HCT116 (cell line): Measurements from ENCODE around the gene CBX8. TPM values are rescaled to one million over a fixed set of nuclear protein-coding genes. Genes with fewer than 3 reads are reported as not detected.

Experiments
- ATAC-seq: fragments of 200-7000 bp; cut with Tn5 transposase; 2 replicates; pipeline ENCODE4 v1.9.1; 2020; ENCODE audit warnings: mild to moderate bottlenecking, moderate library complexity
- BruUV-seq: library from RNA; stranded (reverse); fragments of 400-500 nt; replicated peaks from 2 replicates; lab custom pipeline; 2021; lab: Mats Ljungman, UMichigan
- CTCF ChIA-PET: fragments of 300-600 bp; sonication (Branson Sonifier 250); formaldehyde crosslinking; loops from one replicate; lab custom pipeline; 2021; ENCODE audit warnings: antibody characterized with exemption; lab: Charles Lee
- POLR2A ChIA-PET: fragments of 300-600, 350-600 bp; sonication (Branson Sonifier 250); formaldehyde crosslinking; loops from one replicate; lab custom pipeline; 2021; ENCODE audit warnings: antibody characterized with exemption; lab: Charles Lee
- RAD21 ChIA-PET, 2 experiments: fragments of 300-600 bp; sonication (Branson Sonifier 250); formaldehyde crosslinking; loops; one replicate each; lab custom pipeline; 2023; ENCODE audit warnings: low total read pairs in 2 of 2; ENCODE audit not compliant: uncharacterized antibody in 2 of 2, unreplicated experiment in 2 of 2, low non-redundant PET in 1 of 2; lab: Charles Lee
- DNase-seq: peaks from one replicate; pipeline ENCODE4 v3.0.0-alpha.2; 2010; ENCODE audit warnings: low read depth, low spot score
- H2AFZ ChIP-seq: fragments of 200-600 bp; shearing (Covaris generic), sonication (generic); 2 replicates; pipeline ENCODE4 v1.6.1; 2017; ENCODE audit warnings: low read depth, mixed run types, mixed read lengths, antibody characterized with exemption, low read length; ENCODE audit not compliant: poor library complexity, severe bottlenecking
- H3K27ac ChIP-seq: 2 replicates; pipeline ENCODE4 v1.5.1; 2012; ENCODE audit warnings: low read depth, low read length
- H3K27me3 ChIP-seq: fragments of 200-600 bp; sonication (generic); 2 replicates; pipeline ENCODE4 v1.6.1; 2016; ENCODE audit warnings: mixed run types, low read length, mixed read lengths; ENCODE audit not compliant: insufficient read depth
- H3K36me3 ChIP-seq, 2 experiments: fragments of 200-500 bp in 1 of 2; fragments of 200-600 bp in 1 of 2; sonication (Bioruptor generic) in 1 of 2; sonication (generic) in 1 of 2; 2 replicates each; pipeline versions ENCODE4 v1.5.1 to v1.6.1; 2014 to 2016; ENCODE audit warnings: low read length in 2 of 2, inconsistent platforms in 1 of 2, mixed read lengths in 1 of 2, mixed run types in 1 of 2; ENCODE audit not compliant: insufficient read depth in 2 of 2, control insufficient read depth in 1 of 2
- H3K4me1 ChIP-seq, 2 experiments: fragments of 200-600 bp in 1 of 2; sonication (generic) in 1 of 2; 2 replicates each; pipeline versions ENCODE4 v1.5.1 to v1.6.1; 2012 to 2017; ENCODE audit warnings: low read length in 2 of 2, inconsistent platforms in 1 of 2, mild to moderate bottlenecking in 1 of 2, mixed read lengths in 1 of 2, mixed run types in 1 of 2, moderate library complexity in 1 of 2; ENCODE audit not compliant: insufficient read depth in 2 of 2, control insufficient read depth in 1 of 2
- H3K4me2 ChIP-seq: fragments of 200-600 bp; sonication (generic); 2 replicates; pipeline ENCODE4 v1.6.1; 2017; ENCODE audit warnings: mixed run types, low read length, mixed read lengths
- H3K4me3 ChIP-seq, 2 experiments: fragments of 200-600 bp in 1 of 2; sonication (generic) in 1 of 2; replicated peaks in 1 of 2; 2 replicates each; pipeline ENCODE4 v1.5.1; 2011 to 2016; ENCODE audit warnings: low read length in 2 of 2, control low read depth in 1 of 2, low read depth in 1 of 2, mild to moderate bottlenecking in 1 of 2, mixed read lengths in 1 of 2, mixed run types in 1 of 2
- H3K79me2 ChIP-seq: fragments of 200-600 bp; sonication (generic); 2 replicates; pipeline ENCODE4 v1.6.1; 2017; ENCODE audit warnings: mild to moderate bottlenecking, mixed run types, low read length, moderate library complexity, mixed read lengths; ENCODE audit not compliant: insufficient read depth
- H3K9ac ChIP-seq: fragments of 200-600 bp; sonication (generic); 2 replicates; pipeline ENCODE4 v1.6.1; 2016; ENCODE audit warnings: low read length, mixed read lengths
- H3K9me2 ChIP-seq: fragments of 200-600 bp; sonication (generic), shearing (Covaris generic); 2 replicates; pipeline ENCODE4 v1.6.1; 2017; ENCODE audit warnings: mixed run types, mild to moderate bottlenecking, moderate library complexity; ENCODE audit not compliant: insufficient read depth
- H3K9me3 ChIP-seq, 2 experiments: fragments of 200-500 bp in 1 of 2; fragments of 200-600 bp in 1 of 2; sonication (Bioruptor generic) in 1 of 2; sonication (generic) in 1 of 2; 2 replicates each; pipeline ENCODE4 v1.6.1; 2014 to 2017; ENCODE audit warnings: low read length in 2 of 2, mixed read lengths in 2 of 2, inconsistent platforms in 1 of 2, low read depth in 1 of 2, mild to moderate bottlenecking in 1 of 2, mixed run types in 1 of 2, moderate library complexity in 1 of 2; ENCODE audit not compliant: control insufficient read depth in 1 of 2, insufficient read depth in 1 of 2
- H4K20me1 ChIP-seq: fragments of 200-600 bp; sonication (generic), shearing (Covaris generic); 2 replicates; pipeline ENCODE4 v1.6.1; 2017; ENCODE audit warnings: mixed run types, mild to moderate bottlenecking, moderate library complexity; ENCODE audit not compliant: insufficient read depth
- CEBPB ChIP-seq: IDR thresholded peaks from 2 replicates; pipeline ENCODE4 v1.6.1; 2012; ENCODE audit warnings: low read depth
- EGR1 ChIP-seq: IDR thresholded peaks from 2 replicates; pipeline ENCODE4 v1.6.1; 2012; ENCODE audit warnings: low read depth
- EZH2 ChIP-seq: fragments of 200-600 bp; sonication (generic); IDR thresholded peaks from 2 replicates; pipeline ENCODE4 v1.6.1; 2017; ENCODE audit warnings: antibody characterized with exemption, mixed run types
- POLR2A ChIP-seq: IDR thresholded peaks from 2 replicates; pipeline ENCODE4 v1.7.0; 2011; ENCODE audit warnings: borderline replicate concordance; ENCODE audit not compliant: insufficient read depth, insufficient read length; ENCODE audit errors: extremely low read depth
- POLR2AphosphoS5 ChIP-seq: IDR thresholded peaks from 2 replicates; pipeline ENCODE4 v1.6.1; 2011; ENCODE audit warnings: mild to moderate bottlenecking, low read depth, low read length, moderate library complexity
- RAD21 ChIP-seq: IDR thresholded peaks from 2 replicates; pipeline ENCODE4 v1.6.1; 2012; ENCODE audit warnings: low read depth, mild to moderate bottlenecking
- SP1 ChIP-seq: IDR thresholded peaks from 2 replicates; pipeline ENCODE4 v1.6.1; 2012; ENCODE audit warnings: low read depth
- SRF ChIP-seq: IDR thresholded peaks from 2 replicates; pipeline ENCODE4 v1.6.1; 2012; ENCODE audit warnings: low read depth
- YY1 ChIP-seq: IDR thresholded peaks from 2 replicates; pipeline ENCODE4 v1.6.1; 2011; ENCODE audit warnings: low read length, low read depth, moderate library complexity, mild to moderate bottlenecking; ENCODE audit not compliant: insufficient replicate concordance; ENCODE audit errors: extremely low read depth
- ZNF274 ChIP-seq: fragments of 200-500 bp; sonication (Bioruptor generic); IDR thresholded peaks from 2 replicates; pipeline ENCODE4 v1.6.1; 2014; ENCODE audit warnings: mild to moderate bottlenecking, low read depth, low read length, inconsistent platforms
- intact Hi-C: fragments of 100-400 bp; cut with micrococcal nuclease; formaldehyde crosslinking; loops from 2 replicates; pipeline ENCODE4 v1.10.0; 2022
- total RNA-seq: library from RNA; stranded (reverse); gene quantifications from one replicate; pipeline ENCODE4 v1.2.1, GENCODE V29; 2021; ENCODE audit not compliant: unreplicated experiment
- TF ChIP-seq, protein P1 (sequence below), 3 experiments: fragments of 200-600 bp in 1 of 3; sonication (generic) in 1 of 3; IDR thresholded peaks in 2 of 3; conservative IDR thresholded peaks in 1 of 3; 2 replicates each; pipeline ENCODE4 v1.5.1; 2012 to 2017; ENCODE audit warnings: low read depth in 2 of 3, low read length in 2 of 3, antibody characterized with exemption in 1 of 3, borderline replicate concordance in 1 of 3, control low read depth in 1 of 3, mild to moderate bottlenecking in 1 of 3, mixed read lengths in 1 of 3, mixed run types in 1 of 3, moderate library complexity in 1 of 3; ENCODE audit not compliant: insufficient read depth in 1 of 3
- TF ChIP-seq, protein P2 (sequence below): IDR thresholded peaks from 2 replicates; pipeline ENCODE4 v1.6.1; 2012

Gene CBX8
- total RNA-seq, 1 experiment from 2014 or later = 29.0 TPM

DNA sequence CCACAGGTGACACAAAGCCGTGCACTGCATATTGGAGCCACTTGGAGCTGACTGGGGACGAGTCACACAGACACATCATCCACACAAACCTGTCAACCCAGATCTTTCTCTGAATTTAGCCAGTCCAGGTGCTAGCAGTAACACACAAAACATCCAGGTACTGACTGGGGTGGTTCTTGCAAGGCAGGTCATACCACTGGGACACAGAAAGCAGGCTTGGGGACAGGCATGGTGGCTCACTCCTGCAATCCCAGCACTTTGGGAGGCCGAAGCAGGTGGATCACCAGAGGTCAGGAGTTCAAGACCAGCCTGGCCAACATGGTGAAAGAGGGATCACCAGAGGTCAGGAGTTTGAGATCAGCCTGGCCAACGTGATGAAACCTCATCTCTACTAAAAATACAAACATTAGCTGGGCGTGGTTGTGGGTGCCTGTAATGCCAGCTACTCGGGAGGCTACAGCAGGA is 51.2 kb downstream of the CBX8 start:
- Histone ChIP-seq H3K4me1 (peaks cover 11 to 38% of the 10 kb centered on the region in 2 experiments; a peak in 3 of 4 replicates), H3K4me3 (no peak overlapping the region), H3K36me3 (no peaks in the 10 kb centered on the region), H3K9me2 (no peaks in the 10 kb centered on the region), H3K27ac (no peak overlapping the region), H3K9me3 (no peaks in the 10 kb centered on the region), H3K9ac (no peak overlapping the region), H3K79me2 (no peaks in the 10 kb centered on the region), H4K20me1 (no peaks in the 10 kb centered on the region), H3K27me3 (0 out of 2 replicates have a peak, but pooled peaks cover 1% of the 10 kb centered on the region), H3K4me2 (peak overlapping the region; percentile 30)
- DNase-seq = peak; percentile 18
- CTCF ChIA-PET = interaction anchor here (0.6 to 3.5 kb wide), 36 partner anchors 13 to 1045 kb away, joined by 3 to 14 read pairs (median 4); partner anchors contain the start of genes CBX4, CBX8 and GAA
- POLR2A ChIA-PET = interaction anchor here (0.7 kb wide), 1 partner anchor 13 kb away, joined by 3 read pairs; no protein-coding TSS in a partner anchor
- RAD21 ChIA-PET = interaction anchor here (0.7 to 1.2 kb wide), 5 partner anchors 22 to 192 kb away, joined by 5 to 6 read pairs (median 5); no protein-coding TSS in a partner anchor
- TF ChIP-seq, protein P1, sequence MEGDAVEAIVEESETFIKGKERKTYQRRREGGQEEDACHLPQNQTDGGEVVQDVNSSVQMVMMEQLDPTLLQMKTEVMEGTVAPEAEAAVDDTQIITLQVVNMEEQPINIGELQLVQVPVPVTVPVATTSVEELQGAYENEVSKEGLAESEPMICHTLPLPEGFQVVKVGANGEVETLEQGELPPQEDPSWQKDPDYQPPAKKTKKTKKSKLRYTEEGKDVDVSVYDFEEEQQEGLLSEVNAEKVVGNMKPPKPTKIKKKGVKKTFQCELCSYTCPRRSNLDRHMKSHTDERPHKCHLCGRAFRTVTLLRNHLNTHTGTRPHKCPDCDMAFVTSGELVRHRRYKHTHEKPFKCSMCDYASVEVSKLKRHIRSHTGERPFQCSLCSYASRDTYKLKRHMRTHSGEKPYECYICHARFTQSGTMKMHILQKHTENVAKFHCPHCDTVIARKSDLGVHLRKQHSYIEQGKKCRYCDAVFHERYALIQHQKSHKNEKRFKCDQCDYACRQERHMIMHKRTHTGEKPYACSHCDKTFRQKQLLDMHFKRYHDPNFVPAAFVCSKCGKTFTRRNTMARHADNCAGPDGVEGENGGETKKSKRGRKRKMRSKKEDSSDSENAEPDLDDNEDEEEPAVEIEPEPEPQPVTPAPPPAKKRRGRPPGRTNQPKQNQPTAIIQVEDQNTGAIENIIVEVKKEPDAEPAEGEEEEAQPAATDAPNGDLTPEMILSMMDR (IDR thresholded peaks at IDR 0.05 in 2 of 3, conservative IDR thresholded peaks at IDR 0.05 in 1 of 3; ENCODE audit: borderline replicate concordance in 1 of 3, insufficient read depth in 1 of 3, low read depth in 2 of 3, low read length in 2 of 3) = no peak
- TF ChIP-seq EZH2 = no peak
- TF ChIP-seq POLR2A = no peak
- no peak for TF ChIP-seq SRF
- TF ChIP-seq, all 23 proteins: peak for 0
- BruUV-seq = no TSS peak
- no peak for ATAC-seq
- no peak overlapping the region for H2AFZ ChIP-seq
- intact Hi-C loops = loop anchor here (1.0 kb wide), 1 partner anchor 245 kb away; no protein-coding TSS in a partner anchor

DNA sequence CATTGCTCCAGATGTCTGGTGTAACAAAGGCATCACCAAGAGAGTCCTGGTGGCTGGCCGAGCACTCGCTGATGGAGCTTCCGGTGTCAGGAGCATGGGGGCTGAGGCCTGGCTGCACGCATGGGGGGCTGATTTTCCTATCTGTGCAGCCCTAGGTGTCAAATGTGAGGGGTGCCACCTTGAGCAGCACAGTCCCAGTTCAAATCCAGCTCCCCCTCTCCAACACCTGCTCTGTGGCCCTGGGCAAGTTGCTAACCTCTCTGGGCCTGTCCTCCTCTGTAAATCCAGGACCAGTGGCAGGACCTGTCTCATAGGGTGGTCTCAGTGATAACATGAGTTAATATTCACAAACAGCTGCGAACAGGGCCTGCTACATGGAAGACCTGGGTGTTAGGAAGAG is 53.3 kb downstream of the CBX8 start:
- TF ChIP-seq SRF (no peak), POLR2AphosphoS5 (no peak), EZH2 (no peak), SP1 (no peak), RAD21 (no peak), CEBPB (no peak), EGR1 (no peak), YY1 (no peak), ZNF274 (no peak)
- TF ChIP-seq, protein P2, sequence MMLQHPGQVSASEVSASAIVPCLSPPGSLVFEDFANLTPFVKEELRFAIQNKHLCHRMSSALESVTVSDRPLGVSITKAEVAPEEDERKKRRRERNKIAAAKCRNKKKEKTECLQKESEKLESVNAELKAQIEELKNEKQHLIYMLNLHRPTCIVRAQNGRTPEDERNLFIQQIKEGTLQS = no peak
- Histone ChIP-seq H3K4me3 (no peak overlapping the region), H3K36me3 (no peaks in the 10 kb centered on the region), H3K27me3 (0 out of 2 replicates have a peak, but pooled peaks cover 3% of the 10 kb centered on the region), H3K9ac (no peak overlapping the region), H4K20me1 (no peaks in the 10 kb centered on the region), H3K9me2 (no peaks in the 10 kb centered on the region), H3K4me2 (no peak overlapping the region), H3K4me1 (peaks cover 11 to 33% of the 10 kb centered on the region in 2 experiments; a peak in 3 of 4 replicates), H3K27ac (no peak overlapping the region), H3K79me2 (no peaks in the 10 kb centered on the region), H3K9me3 (no peaks in the 10 kb centered on the region), H2AFZ (no peak overlapping the region)
- ChIA-PET RAD21 (no interaction called here), CTCF (interaction anchor here (1.3 to 1.6 kb wide), 3 partner anchors 35 to 92 kb away, joined by 3 read pairs; no protein-coding TSS in a partner anchor), POLR2A (no interaction called here)
- no TSS peak for BruUV-seq
- intact Hi-C loops = loop anchor here (2.0 kb wide), 1 partner anchor 173 kb away; no protein-coding TSS in a partner anchor
- no peak for ATAC-seq
- DNase-seq = no peak
